ENCODE data around the gene DNAH14.
"Not testable (repeated sequence)": the region's sequence is repeated elsewhere in the genome, so short reads cannot be mapped to it uniquely, and the experiment has no call there.

Gene DNAH14

GRCh38 chr1:224901087-224901810, 28.2 kb upstream of the DNAH14 start:
- Mint-ChIP-seq H3K27me3 (ENCODE audit: low read depth) (peaks cover 12% of the 10 kb centered on the region), H3K4me3 (no peak overlapping the region), H3K27ac (no peak overlapping the region), H3K36me3 (ENCODE audit: low read depth) (no peaks in the 10 kb centered on the region), H3K4me1 (ENCODE audit: low read depth) (no peaks in the 10 kb centered on the region), H3K9me3 (no peaks in the 10 kb centered on the region)

GRCh38 chr1:224903955-224904354, 25.5 kb upstream of the DNAH14 start:
- H3K36me3 Mint-ChIP-seq (ENCODE audit: low read depth) = no peaks in the 10 kb centered on the region
- no peak overlapping the region for H3K4me3 Mint-ChIP-seq
- H3K9me3 Mint-ChIP-seq = no peaks in the 10 kb centered on the region
- no peak overlapping the region for H3K27ac Mint-ChIP-seq
- H3K4me1 Mint-ChIP-seq (ENCODE audit: low read depth) = no peaks in the 10 kb centered on the region
- H3K27me3 Mint-ChIP-seq (ENCODE audit: low read depth) = peaks cover 12% of the 10 kb centered on the region

GRCh38 chr1:224906340-224906739, 23.1 kb upstream of the DNAH14 start:
- no peak overlapping the region for H3K4me3 Mint-ChIP-seq
- H3K36me3 Mint-ChIP-seq (ENCODE audit: low read depth) = no peaks in the 10 kb centered on the region
- H3K27ac Mint-ChIP-seq = no peak overlapping the region
- H3K9me3 Mint-ChIP-seq = peaks cover 7% of the 10 kb centered on the region
- peaks cover 2% of the 10 kb centered on the region for H3K27me3 Mint-ChIP-seq (ENCODE audit: low read depth)
- no peaks in the 10 kb centered on the region for H3K4me1 Mint-ChIP-seq (ENCODE audit: low read depth)

- no peak overlapping the region for H3K27ac Mint-ChIP-seq
- no peaks in the 10 kb centered on the region for H3K4me1 Mint-ChIP-seq (ENCODE audit: low read depth)
- H3K36me3 Mint-ChIP-seq (ENCODE audit: low read depth) = no peaks in the 10 kb centered on the region
- no peaks in the 10 kb centered on the region for H3K27me3 Mint-ChIP-seq (ENCODE audit: low read depth)
- H3K4me3 Mint-ChIP-seq = no peak overlapping the region
- peaks cover 24% of the 10 kb centered on the region for H3K9me3 Mint-ChIP-seq
These were observed 18.3 kb upstream of the DNAH14 start for GRCh38 chr1:224911217-224911616.

- H3K9me3 Mint-ChIP-seq = peaks cover 24% of the 10 kb centered on the region
- no peak overlapping the region for H3K27ac Mint-ChIP-seq
- peaks cover 22% of the 10 kb centered on the region for H3K27me3 Mint-ChIP-seq (ENCODE audit: low read depth)
- no peaks in the 10 kb centered on the region for H3K36me3 Mint-ChIP-seq (ENCODE audit: low read depth)
- peaks cover 2% of the 10 kb centered on the region for H3K4me1 Mint-ChIP-seq (ENCODE audit: low read depth)
- no peak overlapping the region for H3K4me3 Mint-ChIP-seq
These were observed 15.1 kb upstream of the DNAH14 start for GRCh38 chr1:224914292-224914900.

GRCh38 chr1:224919508-224919907, 10.0 kb upstream of the DNAH14 start:
- H3K36me3 Mint-ChIP-seq (ENCODE audit: low read depth) = no peaks in the 10 kb centered on the region
- H3K9me3 Mint-ChIP-seq = no peaks in the 10 kb centered on the region
- peaks cover 2% of the 10 kb centered on the region for H3K4me1 Mint-ChIP-seq (ENCODE audit: low read depth)
- H3K4me3 Mint-ChIP-seq = no peak overlapping the region
- H3K27me3 Mint-ChIP-seq (ENCODE audit: low read depth) = peaks cover 22% of the 10 kb centered on the region
- H3K27ac Mint-ChIP-seq = no peak overlapping the region

GRCh38 chr1:224920930-224921329, 8.5 kb upstream of the DNAH14 start:
- H3K4me3 Mint-ChIP-seq = no peak overlapping the region
- peaks cover 22% of the 10 kb centered on the region for H3K27me3 Mint-ChIP-seq (ENCODE audit: low read depth)
- no peak overlapping the region for H3K27ac Mint-ChIP-seq
- H3K4me1 Mint-ChIP-seq (ENCODE audit: low read depth) = peaks cover 2% of the 10 kb centered on the region
- H3K9me3 Mint-ChIP-seq = no peaks in the 10 kb centered on the region
- H3K36me3 Mint-ChIP-seq (ENCODE audit: low read depth) = no peaks in the 10 kb centered on the region

GRCh38 chr1:224921354-224921753, 8.1 kb upstream of the DNAH14 start:
- Mint-ChIP-seq H3K4me3 (no peak overlapping the region), H3K4me1 (ENCODE audit: low read depth) (peaks cover 2% of the 10 kb centered on the region), H3K9me3 (no peaks in the 10 kb centered on the region), H3K27ac (no peak overlapping the region), H3K36me3 (ENCODE audit: low read depth) (no peaks in the 10 kb centered on the region), H3K27me3 (ENCODE audit: low read depth) (peaks cover 22% of the 10 kb centered on the region)

GRCh38 chr1:224922404-224923164, 6.9 kb upstream of the DNAH14 start:
- Mint-ChIP-seq H3K27me3 (ENCODE audit: low read depth) (peaks cover 14% of the 10 kb centered on the region), H3K36me3 (ENCODE audit: low read depth) (peaks cover under 1% of the 10 kb centered on the region)

GRCh38 chr1:224923726-224924125, 5.7 kb upstream of the DNAH14 start:
- Mint-ChIP-seq H3K27me3 (ENCODE audit: low read depth) (peaks cover 10% of the 10 kb centered on the region), H3K9me3 (peaks cover 3% of the 10 kb centered on the region), H3K36me3 (ENCODE audit: low read depth) (peaks cover 3% of the 10 kb centered on the region), H3K4me3 (no peak overlapping the region), H3K27ac (no peak overlapping the region), H3K4me1 (ENCODE audit: low read depth) (peaks cover 2% of the 10 kb centered on the region)

More at GRCh38 chr1:224922404-224923164, 6.9 kb upstream of the DNAH14 start:
- H3K4me1 Mint-ChIP-seq (ENCODE audit: low read depth) = peaks cover 2% of the 10 kb centered on the region
- no peak overlapping the region for H3K4me3 Mint-ChIP-seq
- H3K9me3 Mint-ChIP-seq = peaks cover under 1% of the 10 kb centered on the region
- no peak overlapping the region for H3K27ac Mint-ChIP-seq

- not testable (repeated sequence) for H3K27ac Mint-ChIP-seq; H3K4me1 Mint-ChIP-seq (ENCODE audit: low read depth); H3K36me3 Mint-ChIP-seq (ENCODE audit: low read depth); H3K4me3 Mint-ChIP-seq
- H3K9me3 Mint-ChIP-seq = peaks cover 12% of the 10 kb centered on the region
- H3K27me3 Mint-ChIP-seq (ENCODE audit: low read depth) = peaks cover 18% of the 10 kb centered on the region
These were observed 1.8 kb upstream of the DNAH14 start for GRCh38 chr1:224927631-224928030.

- H3K36me3 Mint-ChIP-seq (ENCODE audit: low read depth) = peaks cover 3% of the 10 kb centered on the region
- no peaks in the 10 kb centered on the region for H3K4me1 Mint-ChIP-seq (ENCODE audit: low read depth)
- no peak overlapping the region for H3K27ac Mint-ChIP-seq
- H3K27me3 Mint-ChIP-seq (ENCODE audit: low read depth) = peaks cover 18% of the 10 kb centered on the region
- peaks cover 25% of the 10 kb centered on the region for H3K9me3 Mint-ChIP-seq
- H3K4me3 Mint-ChIP-seq = no peak overlapping the region
These were observed 569 bp upstream of the DNAH14 start for GRCh38 chr1:224928906-224929305.

- Mint-ChIP-seq H3K4me3 (no peak overlapping the region), H3K9me3 (peaks cover 43% of the 10 kb centered on the region), H3K27ac (no peak overlapping the region), H3K36me3 (ENCODE audit: low read depth) (peaks cover 3% of the 10 kb centered on the region), H3K27me3 (ENCODE audit: low read depth) (peaks cover 18% of the 10 kb centered on the region), H3K4me1 (ENCODE audit: low read depth) (no peaks in the 10 kb centered on the region)
These were observed 2.1 kb downstream of the DNAH14 start for GRCh38 chr1:224931605-224932004.

GRCh38 chr1:224932607-224933249, 3.3 kb downstream of the DNAH14 start:
- no peak overlapping the region for H3K27ac Mint-ChIP-seq
- no peak overlapping the region for H3K4me3 Mint-ChIP-seq
- H3K36me3 Mint-ChIP-seq (ENCODE audit: low read depth) = peaks cover under 1% of the 10 kb centered on the region
- H3K4me1 Mint-ChIP-seq (ENCODE audit: low read depth) = no peaks in the 10 kb centered on the region
- peaks cover 13% of the 10 kb centered on the region for H3K27me3 Mint-ChIP-seq (ENCODE audit: low read depth)
- H3K9me3 Mint-ChIP-seq = peaks cover 41% of the 10 kb centered on the region

All from T-helper 1 cell treated with Interleukin-12 subunit alpha and Interleukin-12 subunit beta and Interleukin-4 antibody, amounts not matched to agents 30 μg/mL and 1 μg/mL, for 36 hours (primary cell).